K562 (cell line): ENCODE measurements around the gene MED31. TPM values are rescaled to one million over a fixed set of nuclear protein-coding genes. Genes with fewer than 3 reads are reported as not detected.

Experiments used
- ARHGAP35 ChIP-seq: fragments of 450-650 bp; IDR thresholded peaks from 2 replicates; pipeline ENCODE4 v1.6.1; 2018; ENCODE audit not compliant: partially characterized antibody
- CAMTA2 ChIP-seq: fragments of 250-450 bp; sonication (Bioruptor Pico); conservative IDR thresholded peaks from 2 replicates; pipeline ENCODE4 v1.5.1; 2022
- CTBP1 ChIP-seq: fragments of 450-650 bp; IDR thresholded peaks from 2 replicates; pipeline ENCODE4 v1.6.1; 2016; ENCODE audit warnings: borderline replicate concordance
- E2F3 ChIP-seq: fragments of 250-450 bp; sonication (Bioruptor Pico); IDR thresholded peaks from 2 replicates; pipeline ENCODE4 v1.4.0; 2020; ENCODE audit warnings: mild to moderate bottlenecking
- HNRNPLL ChIP-seq: fragments of 200-400 bp; formaldehyde crosslinking; IDR thresholded peaks from 2 replicates; pipeline ENCODE4 v1.6.1; 2017; ENCODE audit warnings: low read length, low read depth, mild to moderate bottlenecking; ENCODE audit not compliant: poor library complexity, severe bottlenecking
- JUND ChIP-seq, 2 experiments: IDR thresholded peaks; 2 replicates in 1 of 2; 3 replicates in 1 of 2; pipeline ENCODE4 v1.6.1; 2011; ENCODE audit warnings: borderline replicate concordance in 2 of 2, low read depth in 2 of 2, low read length in 2 of 2, improper control_type of control experiment in 1 of 2, missing biosample characterization in 1 of 2, missing genetic modification characterization in 1 of 2, missing genetic modification reagents in 1 of 2
- MAZ ChIP-seq, 2 experiments: fragments of 450-650 bp in 1 of 2; sonication (generic) in 1 of 2; formaldehyde crosslinking; IDR thresholded peaks in 1 of 2; conservative IDR thresholded peaks in 1 of 2; 2 replicates each; pipeline versions ENCODE4 v1.4.0 to v1.5.0; 2020; ENCODE audit warnings: mild to moderate bottlenecking in 1 of 2, missing genetic modification reagents in 1 of 2
- MCM3 ChIP-seq: fragments of 450-650 bp; IDR thresholded peaks from 2 replicates; pipeline ENCODE4 v1.6.1; 2016
- PML ChIP-seq: IDR thresholded peaks from 2 replicates; pipeline ENCODE4 v1.6.1; 2012; ENCODE audit warnings: low read length, inconsistent platforms
- SETDB1 ChIP-seq: IDR thresholded peaks from one replicate; pipeline ENCODE4 v1.6.1; 2012; ENCODE audit warnings: low read length, control low read depth, inconsistent platforms
- SP2 ChIP-seq: IDR thresholded peaks from 2 replicates; pipeline ENCODE4 v1.6.1; 2011; ENCODE audit warnings: mild to moderate bottlenecking, low read depth, low read length, moderate library complexity; ENCODE audit not compliant: poor library complexity, severe bottlenecking; ENCODE audit errors: extremely low read depth
- ZFX ChIP-seq: sonication (generic); formaldehyde crosslinking; IDR thresholded peaks from 2 replicates; pipeline ENCODE4 v1.8.0; 2022; ENCODE audit warnings: mild to moderate bottlenecking, missing genetic modification reagents, moderate library complexity
- ZNF121 ChIP-seq: sonication (generic); formaldehyde crosslinking; conservative IDR thresholded peaks from 2 replicates; pipeline ENCODE4 v1.8.0; 2022; ENCODE audit warnings: missing genetic modification reagents
- ZZZ3 ChIP-seq: fragments of 450-650 bp; IDR thresholded peaks from 2 replicates; pipeline ENCODE4 v1.6.1; 2016; ENCODE audit warnings: antibody characterized with exemption, mild to moderate bottlenecking, moderate library complexity
- polyA plus RNA-seq, 8 experiments: library from polyadenylated mRNA; depleted of rRNA in 4 of 8; stranded (reverse) in 5 of 8; unstranded in 3 of 8; fragments of >200 nt; fragmentation: Nextera tagmentation in 2 of 8; fragmentation: Illumina TruSeq in 1 of 8; extraction: Ambion mirVana in 2 of 8; extraction: Trizol in 1 of 8; gene quantifications; 2 replicates each; pipeline versions ENCODE4 v1.2.1 to v1.2.3, GENCODE V29; 2011 to 2014; ENCODE audit warnings: inconsistent platforms in 1 of 8, missing spikeins in 1 of 8
- total RNA-seq, 7 experiments: library from RNA; depleted of rRNA in 6 of 7; stranded (reverse); fragments of >200 nt in 6 of 7; fragmentation: Illumina TruSeq in 2 of 7; extraction: Trizol in 2 of 7; gene quantifications; 2 replicates each; pipeline versions ENCODE4 v1.2.1 to v1.2.3, GENCODE V29; 2011 to 2021; ENCODE audit warnings: low replicate concordance in 1 of 7
- TF ChIP-seq, protein P1 (sequence below), 2 experiments: fragments of 450-650 bp; IDR thresholded peaks; 2 replicates each; pipeline ENCODE4 v1.6.1; 2018; ENCODE audit warnings: mild to moderate bottlenecking in 2 of 2, low read depth in 1 of 2; ENCODE audit not compliant: partially characterized antibody in 2 of 2
- TF ChIP-seq, protein P2 (sequence below), 3 experiments: fragments of 200-800 bp in 1 of 3; fragments of 250-450 bp in 1 of 3; fragments of 450-650 bp in 1 of 3; sonication (Bioruptor Pico) in 1 of 3; sonication (Bioruptor generic) in 1 of 3; formaldehyde crosslinking in 1 of 3; IDR thresholded peaks; 2 replicates each; pipeline versions ENCODE4 v1.6.1 to v1.8.0; 2016 to 2022; ENCODE audit warnings: mild to moderate bottlenecking in 2 of 3, missing genetic modification characterization in 2 of 3, missing compliant biosample characterization in 1 of 3, moderate library complexity in 1 of 3
- TF ChIP-seq, protein P3 (sequence below): fragments of 250-450 bp; sonication (Bioruptor Pico); IDR thresholded peaks from 2 replicates; pipeline ENCODE4 v1.8.0; 2022; ENCODE audit warnings: inconsistent platforms, mild to moderate bottlenecking, moderate library complexity, borderline replicate concordance

Gene MED31
- total and polyA plus RNA-seq, 9 of the 15 experiments (the other 6 are each of a cell fraction or from before 2014, with no cell fraction given), result 6.4 to 39.9 (median 14.6) TPM

DNA sequence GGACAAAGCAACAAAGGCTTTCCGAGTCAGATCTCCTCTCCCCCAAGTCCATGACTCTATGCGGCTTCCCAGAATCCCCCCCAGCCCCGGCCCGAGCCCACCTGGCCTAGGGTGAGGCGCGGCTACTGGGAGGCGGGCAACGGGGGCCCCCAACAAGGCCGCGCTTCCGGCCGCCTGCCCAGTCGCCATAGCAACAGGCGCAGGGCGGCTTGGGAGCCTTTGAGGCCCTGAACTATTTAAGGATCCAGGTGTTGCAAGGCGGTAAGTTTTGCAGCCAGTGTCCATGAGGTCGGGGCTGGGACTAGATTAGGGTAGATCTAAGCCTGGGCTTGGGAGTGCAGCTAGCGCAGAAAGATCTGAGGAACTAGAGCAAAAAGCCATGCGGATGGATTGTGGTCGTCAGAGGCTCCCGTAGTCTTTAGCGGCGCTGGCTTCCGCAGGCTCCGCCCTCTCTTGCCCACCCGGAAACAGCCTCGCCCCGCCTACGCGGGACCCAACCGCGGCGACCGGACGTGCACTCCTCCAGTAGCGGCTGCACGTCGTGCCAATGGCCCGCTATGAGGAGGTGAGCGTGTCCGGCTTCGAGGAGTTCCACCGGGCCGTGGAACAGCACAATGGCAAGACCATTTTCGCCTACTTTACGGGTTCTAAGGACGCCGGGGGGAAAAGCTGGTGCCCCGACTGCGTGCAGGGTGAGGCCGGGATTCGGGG is 10.7 kb downstream of the MED31 start, which contains the start of the genes KIAA0753 and TXNDC17 (continued):
- peak; percentile 87 for TF ChIP-seq HNRNPLL
- TF ChIP-seq, protein P1, sequence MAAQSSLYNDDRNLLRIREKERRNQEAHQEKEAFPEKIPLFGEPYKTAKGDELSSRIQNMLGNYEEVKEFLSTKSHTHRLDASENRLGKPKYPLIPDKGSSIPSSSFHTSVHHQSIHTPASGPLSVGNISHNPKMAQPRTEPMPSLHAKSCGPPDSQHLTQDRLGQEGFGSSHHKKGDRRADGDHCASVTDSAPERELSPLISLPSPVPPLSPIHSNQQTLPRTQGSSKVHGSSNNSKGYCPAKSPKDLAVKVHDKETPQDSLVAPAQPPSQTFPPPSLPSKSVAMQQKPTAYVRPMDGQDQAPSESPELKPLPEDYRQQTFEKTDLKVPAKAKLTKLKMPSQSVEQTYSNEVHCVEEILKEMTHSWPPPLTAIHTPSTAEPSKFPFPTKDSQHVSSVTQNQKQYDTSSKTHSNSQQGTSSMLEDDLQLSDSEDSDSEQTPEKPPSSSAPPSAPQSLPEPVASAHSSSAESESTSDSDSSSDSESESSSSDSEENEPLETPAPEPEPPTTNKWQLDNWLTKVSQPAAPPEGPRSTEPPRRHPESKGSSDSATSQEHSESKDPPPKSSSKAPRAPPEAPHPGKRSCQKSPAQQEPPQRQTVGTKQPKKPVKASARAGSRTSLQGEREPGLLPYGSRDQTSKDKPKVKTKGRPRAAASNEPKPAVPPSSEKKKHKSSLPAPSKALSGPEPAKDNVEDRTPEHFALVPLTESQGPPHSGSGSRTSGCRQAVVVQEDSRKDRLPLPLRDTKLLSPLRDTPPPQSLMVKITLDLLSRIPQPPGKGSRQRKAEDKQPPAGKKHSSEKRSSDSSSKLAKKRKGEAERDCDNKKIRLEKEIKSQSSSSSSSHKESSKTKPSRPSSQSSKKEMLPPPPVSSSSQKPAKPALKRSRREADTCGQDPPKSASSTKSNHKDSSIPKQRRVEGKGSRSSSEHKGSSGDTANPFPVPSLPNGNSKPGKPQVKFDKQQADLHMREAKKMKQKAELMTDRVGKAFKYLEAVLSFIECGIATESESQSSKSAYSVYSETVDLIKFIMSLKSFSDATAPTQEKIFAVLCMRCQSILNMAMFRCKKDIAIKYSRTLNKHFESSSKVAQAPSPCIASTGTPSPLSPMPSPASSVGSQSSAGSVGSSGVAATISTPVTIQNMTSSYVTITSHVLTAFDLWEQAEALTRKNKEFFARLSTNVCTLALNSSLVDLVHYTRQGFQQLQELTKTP (IDR thresholded peaks at IDR 0.05; ENCODE audit: low read depth in 1 of 2, partially characterized antibody in 2 of 2), result peak in 1 of 2 experiments; percentile 87
- TF ChIP-seq CTBP1, result no peak
- TF ChIP-seq JUND (IDR thresholded peaks at IDR 0.05; ENCODE audit: borderline replicate concordance, low read depth, low read length), result no peak
- TF ChIP-seq JUND (tag; IDR thresholded peaks at IDR 0.05; ENCODE audit: borderline replicate concordance, low read depth, low read length), result no peak
- no peak; a peak in 2 of 4 replicates for TF ChIP-seq MAZ (CRISPR knock-in tag; conservative IDR thresholded peaks at IDR 0.05 in 1 of 2, IDR thresholded peaks at IDR 0.05 in 1 of 2)
- no peak for TF ChIP-seq E2F3 (CRISPR knock-in tag)
- TF ChIP-seq, protein P2, sequence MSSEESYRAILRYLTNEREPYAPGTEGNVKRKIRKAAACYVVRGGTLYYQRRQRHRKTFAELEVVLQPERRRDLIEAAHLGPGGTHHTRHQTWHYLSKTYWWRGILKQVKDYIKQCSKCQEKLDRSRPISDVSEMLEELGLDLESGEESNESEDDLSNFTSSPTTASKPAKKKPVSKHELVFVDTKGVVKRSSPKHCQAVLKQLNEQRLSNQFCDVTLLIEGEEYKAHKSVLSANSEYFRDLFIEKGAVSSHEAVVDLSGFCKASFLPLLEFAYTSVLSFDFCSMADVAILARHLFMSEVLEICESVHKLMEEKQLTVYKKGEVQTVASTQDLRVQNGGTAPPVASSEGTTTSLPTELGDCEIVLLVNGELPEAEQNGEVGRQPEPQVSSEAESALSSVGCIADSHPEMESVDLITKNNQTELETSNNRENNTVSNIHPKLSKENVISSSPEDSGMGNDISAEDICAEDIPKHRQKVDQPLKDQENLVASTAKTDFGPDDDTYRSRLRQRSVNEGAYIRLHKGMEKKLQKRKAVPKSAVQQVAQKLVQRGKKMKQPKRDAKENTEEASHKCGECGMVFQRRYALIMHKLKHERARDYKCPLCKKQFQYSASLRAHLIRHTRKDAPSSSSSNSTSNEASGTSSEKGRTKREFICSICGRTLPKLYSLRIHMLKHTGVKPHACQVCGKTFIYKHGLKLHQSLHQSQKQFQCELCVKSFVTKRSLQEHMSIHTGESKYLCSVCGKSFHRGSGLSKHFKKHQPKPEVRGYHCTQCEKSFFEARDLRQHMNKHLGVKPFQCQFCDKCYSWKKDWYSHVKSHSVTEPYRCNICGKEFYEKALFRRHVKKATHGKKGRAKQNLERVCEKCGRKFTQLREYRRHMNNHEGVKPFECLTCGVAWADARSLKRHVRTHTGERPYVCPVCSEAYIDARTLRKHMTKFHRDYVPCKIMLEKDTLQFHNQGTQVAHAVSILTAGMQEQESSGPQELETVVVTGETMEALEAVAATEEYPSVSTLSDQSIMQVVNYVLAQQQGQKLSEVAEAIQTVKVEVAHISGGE (CRISPR knock-in tag; IDR thresholded peaks at IDR 0.05), result peak in 1 of 3 experiments; percentile 51; a peak in 2 of 6 replicates
- TF ChIP-seq ZNF121 (CRISPR knock-in tag), result no peak
- no peak for TF ChIP-seq CAMTA2
- TF ChIP-seq ZFX (CRISPR knock-in tag), result peak; percentile 93
- TF ChIP-seq ZZZ3, result peak; percentile 82
- TF ChIP-seq SETDB1, result no peak
- TF ChIP-seq MCM3, result no peak
- TF ChIP-seq, protein P3, sequence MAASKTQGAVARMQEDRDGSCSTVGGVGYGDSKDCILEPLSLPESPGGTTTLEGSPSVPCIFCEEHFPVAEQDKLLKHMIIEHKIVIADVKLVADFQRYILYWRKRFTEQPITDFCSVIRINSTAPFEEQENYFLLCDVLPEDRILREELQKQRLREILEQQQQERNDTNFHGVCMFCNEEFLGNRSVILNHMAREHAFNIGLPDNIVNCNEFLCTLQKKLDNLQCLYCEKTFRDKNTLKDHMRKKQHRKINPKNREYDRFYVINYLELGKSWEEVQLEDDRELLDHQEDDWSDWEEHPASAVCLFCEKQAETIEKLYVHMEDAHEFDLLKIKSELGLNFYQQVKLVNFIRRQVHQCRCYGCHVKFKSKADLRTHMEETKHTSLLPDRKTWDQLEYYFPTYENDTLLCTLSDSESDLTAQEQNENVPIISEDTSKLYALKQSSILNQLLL (CRISPR knock-in tag), result no peak
- peak; percentile 29; the same call in 1 of the 2 replicates for TF ChIP-seq PML
- no peak for TF ChIP-seq ARHGAP35
- no peak for TF ChIP-seq SP2
